SK-N-MC (cell line): ENCODE measurements around the gene MDM1.

Experiments
- DNase-seq: peaks from one replicate; pipeline ENCODE4 v3.0.0-alpha.2; 2011; ENCODE audit warnings: low read depth, low spot score
- H3K27ac ChIP-seq: fragments of 200-600 bp; sonication (generic); 2 replicates; pipeline ENCODE4 v1.5.1; 2016; ENCODE audit warnings: mixed run types
- H3K36me3 ChIP-seq: fragments of 200-600 bp; sonication (generic); 2 replicates; pipeline ENCODE4 v1.6.1; 2017; ENCODE audit warnings: antibody characterized with exemption, low read length, mixed read lengths; ENCODE audit not compliant: insufficient read depth
- H3K4me3 ChIP-seq: fragments of 200-600 bp; sonication (generic); 2 replicates; pipeline ENCODE4 v1.5.1; 2016
- H3K9ac ChIP-seq: fragments of 200-600 bp; sonication (generic); 2 replicates; pipeline ENCODE4 v1.8.0; 2017; ENCODE audit warnings: mixed run types, mixed read lengths; ENCODE audit not compliant: insufficient read length
- H3K9me3 ChIP-seq: fragments of 200-600 bp; sonication (generic); 2 replicates; pipeline ENCODE4 v1.6.1; 2017; ENCODE audit warnings: low read depth, mild to moderate bottlenecking, antibody characterized with exemption, low read length, moderate library complexity, mixed read lengths
- EZH2 ChIP-seq: fragments of 200-600 bp; sonication (generic); IDR thresholded peaks from one replicate; pipeline ENCODE4 v1.6.1; 2017; ENCODE audit warnings: antibody characterized with exemption
- FOXP2 ChIP-seq: optimal IDR thresholded peaks from 2 replicates; pipeline ENCODE3; 2011; ENCODE audit warnings: mild to moderate bottlenecking, moderate library complexity; ENCODE audit not compliant: insufficient read depth; ENCODE audit errors: extremely low read length, control extremely low read depth
- POLR2AphosphoS5 ChIP-seq: IDR thresholded peaks from 2 replicates; pipeline ENCODE4 v1.6.1; 2012; ENCODE audit warnings: mild to moderate bottlenecking, low read depth, low read length, borderline replicate concordance

Gene MDM1

GRCh38 chr12:68317047-68317667 lies 15.0 kb downstream of the MDM1 start:
- DNase-seq: peak; percentile 37
- no peak overlapping the region for H3K4me3 ChIP-seq
- TF ChIP-seq FOXP2 (no peak), POLR2AphosphoS5 (no peak), EZH2 (no peak)
- no peak overlapping the region for H3K9ac ChIP-seq
- H3K27ac ChIP-seq: no peak overlapping the region
- no peaks in the 10 kb centered on the region for H3K9me3 ChIP-seq
- peaks cover 19% of the 10 kb centered on the region for H3K36me3 ChIP-seq

GRCh38 chr12:68310370-68310769 lies 21.8 kb downstream of the MDM1 start:
- no peak for DNase-seq
- peaks cover 59% of the 10 kb centered on the region for H3K36me3 ChIP-seq
- no peak overlapping the region for H3K27ac ChIP-seq
- no peaks in the 10 kb centered on the region for H3K9me3 ChIP-seq
- TF ChIP-seq POLR2AphosphoS5 (no peak), FOXP2 (no peak), EZH2 (no peak)
- no peak overlapping the region for H3K4me3 ChIP-seq
- no peak overlapping the region for H3K9ac ChIP-seq

- H3K4me3 ChIP-seq: no peak overlapping the region
- DNase-seq: no peak
- H3K9me3 ChIP-seq: no peaks in the 10 kb centered on the region
- no peak overlapping the region for H3K9ac ChIP-seq
- peaks cover 55% of the 10 kb centered on the region for H3K36me3 ChIP-seq
- TF ChIP-seq POLR2AphosphoS5: no peak
- TF ChIP-seq EZH2: no peak
- TF ChIP-seq FOXP2: no peak
- no peak overlapping the region for H3K27ac ChIP-seq
These were observed 25.6 kb downstream of the MDM1 start for GRCh38 chr12:68306564-68306963.

- no peaks in the 10 kb centered on the region for H3K9me3 ChIP-seq
- H3K27ac ChIP-seq: no peak overlapping the region
- TF ChIP-seq EZH2 (no peak), POLR2AphosphoS5 (no peak), FOXP2 (no peak)
- peaks cover 54% of the 10 kb centered on the region for H3K36me3 ChIP-seq
- H3K4me3 ChIP-seq: no peak overlapping the region
- DNase-seq: no peak
- no peak overlapping the region for H3K9ac ChIP-seq
These were observed 26.9 kb downstream of the MDM1 start for GRCh38 chr12:68305278-68305677.

- no peak overlapping the region for H3K27ac ChIP-seq
- DNase-seq: no peak
- H3K36me3 ChIP-seq: peaks cover 50% of the 10 kb centered on the region
- no peak overlapping the region for H3K4me3 ChIP-seq
- no peak for TF ChIP-seq POLR2AphosphoS5
- no peak for TF ChIP-seq FOXP2
- no peak for TF ChIP-seq EZH2
- H3K9me3 ChIP-seq: peaks cover 2% of the 10 kb centered on the region; the same call in 1 of the 2 replicates
- H3K9ac ChIP-seq: no peak overlapping the region
These were observed 27.5 kb downstream of the MDM1 start for GRCh38 chr12:68304626-68305025.

GRCh38 chr12:68303850-68304249 lies 28.3 kb downstream of the MDM1 start:
- TF ChIP-seq EZH2 (no peak), POLR2AphosphoS5 (no peak), FOXP2 (no peak)
- H3K4me3 ChIP-seq: no peak overlapping the region
- H3K9me3 ChIP-seq: peaks cover 3% of the 10 kb centered on the region; the same call in 1 of the 2 replicates
- peaks cover 43% of the 10 kb centered on the region for H3K36me3 ChIP-seq
- peak overlapping the region; percentile 17 for H3K9ac ChIP-seq
- H3K27ac ChIP-seq: peak overlapping the region; percentile 0; the same call in 1 of the 2 replicates
- no peak for DNase-seq

GRCh38 chr12:68297929-68298328 lies 34.2 kb downstream of the MDM1 start:
- H3K36me3 ChIP-seq: peaks cover 25% of the 10 kb centered on the region
- H3K27ac ChIP-seq: no peak overlapping the region
- DNase-seq: no peak
- H3K4me3 ChIP-seq: no peak overlapping the region
- TF ChIP-seq EZH2 (no peak), POLR2AphosphoS5 (no peak), FOXP2 (no peak)
- peaks cover 3% of the 10 kb centered on the region; the same call in 1 of the 2 replicates for H3K9me3 ChIP-seq
- H3K9ac ChIP-seq: no peak overlapping the region

- Histone ChIP-seq H3K36me3 (no peaks in the 10 kb centered on the region), H3K9me3 (no peaks in the 10 kb centered on the region), H3K4me3 (no peak overlapping the region), H3K27ac (no peak overlapping the region), H3K9ac (no peak overlapping the region)
- no peak for DNase-seq
- TF ChIP-seq POLR2AphosphoS5: no peak
- no peak for TF ChIP-seq EZH2
- no peak for TF ChIP-seq FOXP2
These were observed 37.9 kb downstream of the MDM1 start for GRCh38 chr12:68294251-68294650.

- no peak for DNase-seq
- no peak overlapping the region for H3K4me3 ChIP-seq
- no peaks in the 10 kb centered on the region for H3K36me3 ChIP-seq
- no peaks in the 10 kb centered on the region for H3K9me3 ChIP-seq
- no peak for TF ChIP-seq EZH2
- TF ChIP-seq FOXP2: no peak
- TF ChIP-seq POLR2AphosphoS5: no peak
- H3K9ac ChIP-seq: no peak overlapping the region
- H3K27ac ChIP-seq: no peak overlapping the region
These were observed 38.8 kb downstream of the MDM1 start for GRCh38 chr12:68293347-68293746.
